Subcutaneous abdominal adipose tissue (tissue), 5 donors: ENCODE results near the gene PPM1G.

Source experiments
- H3K27ac ChIP-seq: one replicate; pipeline ENCODE4 v1.7.0; 2013; ENCODE audit warnings: low read depth, mild to moderate bottlenecking, inconsistent platforms, low read length, moderate library complexity
- H3K27me3 ChIP-seq, 5 donors: one replicate each; pipeline ENCODE4 v1.7.0; 2013; ENCODE audit warnings: low read length in 5 of 5, inconsistent platforms in 1 of 5; ENCODE audit not compliant: control insufficient read depth in 5 of 5, insufficient read depth in 4 of 5
- H3K36me3 ChIP-seq, 5 donors: one replicate each; pipeline ENCODE4 v1.7.0; 2013; ENCODE audit warnings: low read length in 5 of 5; ENCODE audit not compliant: control insufficient read depth in 5 of 5, insufficient read depth in 5 of 5
- H3K4me1 ChIP-seq, 5 donors: one replicate each; pipeline ENCODE4 v1.7.0; 2013; ENCODE audit warnings: low read length in 5 of 5, mild to moderate bottlenecking in 3 of 5, moderate library complexity in 1 of 5; ENCODE audit not compliant: control insufficient read depth in 5 of 5, insufficient read depth in 5 of 5
- H3K4me3 ChIP-seq, 5 donors: one replicate each; pipeline ENCODE4 v1.7.0; 2013; ENCODE audit warnings: low read length in 5 of 5, low read depth in 1 of 5
- H3K9ac ChIP-seq, 5 donors: one replicate each; pipeline ENCODE4 v1.7.0; 2013; ENCODE audit warnings: low read length in 5 of 5, mild to moderate bottlenecking in 4 of 5, moderate library complexity in 3 of 5
- H3K9me3 ChIP-seq, 5 donors: one replicate each; pipeline ENCODE4 v1.7.0; 2013; ENCODE audit warnings: low read length in 5 of 5; ENCODE audit not compliant: control insufficient read depth in 5 of 5
- donor health status: healthy.
- donor health status: healthy.
- donor health status: healthy.
- donor health status: healthy.
- donor health status: healthy.

The PPM1G gene

GRCh38 chr2:27336173-27336572 is 73.2 kb downstream of the PPM1G start:
- Histone ChIP-seq H3K36me3 (peaks cover 17 to 87% (median 70%) of the 10 kb centered on the region in 5 donors), H3K9me3 (no peaks in the 10 kb centered on the region), H3K4me1 (no peaks in the 10 kb centered on the region), H3K4me3 (no peak overlapping the region), H3K27me3 (no peaks in the 10 kb centered on the region), H3K27ac (no peak overlapping the region), H3K9ac (no peak overlapping the region)

GRCh38 chr2:27335311-27335710 is 74.1 kb downstream of the PPM1G start:
- Histone ChIP-seq H3K36me3 (peaks cover 17 to 88% (median 76%) of the 10 kb centered on the region in 5 donors), H3K9ac (no peak overlapping the region), H3K27me3 (no peaks in the 10 kb centered on the region), H3K27ac (no peak overlapping the region), H3K4me3 (no peak overlapping the region), H3K4me1 (no peaks in the 10 kb centered on the region), H3K9me3 (no peaks in the 10 kb centered on the region)
